GM12865 (cell line): ENCODE measurements around the gene CCR8.

Experiments
- DNase-seq: peaks from one replicate; pipeline ENCODE4 v3.0.0; 2010; ENCODE audit warnings: low read depth
- H3K4me3 ChIP-seq: 2 replicates; pipeline ENCODE4 v1.5.1; 2011; ENCODE audit warnings: mild to moderate bottlenecking, low read depth, low read length, control low read depth
- CTCF ChIP-seq: IDR thresholded peaks from 2 replicates; pipeline ENCODE4 v1.5.1; 2011; ENCODE audit warnings: low read length, control low read depth, low read depth, inconsistent platforms; ENCODE audit not compliant: insufficient read depth; ENCODE audit errors: missing control alignments

The CCR8 gene

GRCh38 chr3:39333607-39334006 lies 4.1 kb downstream of the CCR8 start:
- H3K4me3 ChIP-seq = no peak overlapping the region
- no peak for TF ChIP-seq CTCF
- no peak for DNase-seq

GRCh38 chr3:39334205-39334604 lies 4.7 kb downstream of the CCR8 start:
- DNase-seq = no peak
- TF ChIP-seq CTCF = no peak
- H3K4me3 ChIP-seq = no peak overlapping the region

- no peak for DNase-seq
- no peak for TF ChIP-seq CTCF
Observed at GRCh38 chr3:39338201-39338600, 8.7 kb downstream of the CCR8 start.

DNA sequence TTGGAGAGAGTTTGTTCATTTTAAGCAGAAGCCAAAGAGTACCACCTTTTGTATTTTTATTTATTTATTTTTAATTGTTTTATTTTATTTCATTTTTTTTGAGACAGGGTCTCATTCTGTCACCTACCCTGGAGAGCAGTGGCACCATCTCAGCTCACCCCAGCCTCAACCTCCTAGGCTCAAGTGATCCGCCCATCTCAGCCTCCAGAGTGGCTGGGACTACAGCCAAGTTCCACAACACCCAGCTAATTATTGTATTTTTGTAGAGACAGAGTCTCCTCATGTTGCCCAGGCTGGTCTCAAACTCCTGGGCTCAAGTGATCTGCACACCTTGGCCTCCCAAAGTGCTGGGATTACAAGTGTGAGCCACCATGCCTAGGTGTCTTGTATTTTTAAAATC lies 9.6 kb downstream of the CCR8 start:
- TF ChIP-seq CTCF = no peak
- no peak overlapping the region for H3K4me3 ChIP-seq
- no peak for DNase-seq

More at GRCh38 chr3:39338201-39338600, 8.7 kb downstream of the CCR8 start:
- H3K4me3 ChIP-seq = no peak overlapping the region

GRCh38 chr3:39343076-39343717 lies 13.7 kb downstream of the CCR8 start:
- no peak for TF ChIP-seq CTCF
- no peak overlapping the region for H3K4me3 ChIP-seq
- no peak for DNase-seq

DNA sequence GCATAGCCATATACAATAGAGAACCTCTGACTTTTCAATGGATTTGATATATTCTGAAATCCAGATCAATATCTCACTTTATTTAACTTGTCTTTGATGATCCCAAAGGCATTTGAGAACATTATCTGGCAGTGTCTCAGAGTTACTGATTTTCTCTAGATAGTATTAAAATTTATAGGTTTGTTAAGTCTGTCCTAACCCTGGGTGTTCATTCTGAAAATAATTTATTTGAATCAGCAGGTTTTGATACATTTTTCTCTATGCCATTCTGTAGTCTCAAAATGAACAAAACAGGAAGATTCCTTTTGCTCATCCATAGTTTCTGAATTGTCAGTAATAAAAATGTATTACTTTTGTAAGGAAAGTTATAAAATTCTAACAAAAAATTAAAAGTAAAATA lies 14.3 kb downstream of the CCR8 start:
- no peak for TF ChIP-seq CTCF
- no peak for DNase-seq
- H3K4me3 ChIP-seq = no peak overlapping the region

- no peak for DNase-seq
- TF ChIP-seq CTCF = no peak
- no peak overlapping the region for H3K4me3 ChIP-seq
Observed at GRCh38 chr3:39344746-39345344, 15.3 kb downstream of the CCR8 start.
